Measurements from ENCODE around the gene RTCA. TPM values are rescaled to one million over a fixed set of nuclear protein-coding genes. Genes with fewer than 3 reads are reported as not detected.
A peak's percentile ranks its signal among the peaks of the same experiment; 100 is the strongest.

Gene RTCA
- polyA plus RNA-seq, 2 of the 4 experiments (the other 2 are of a cell fraction), result 23.8 to 39.5 TPM

DNA sequence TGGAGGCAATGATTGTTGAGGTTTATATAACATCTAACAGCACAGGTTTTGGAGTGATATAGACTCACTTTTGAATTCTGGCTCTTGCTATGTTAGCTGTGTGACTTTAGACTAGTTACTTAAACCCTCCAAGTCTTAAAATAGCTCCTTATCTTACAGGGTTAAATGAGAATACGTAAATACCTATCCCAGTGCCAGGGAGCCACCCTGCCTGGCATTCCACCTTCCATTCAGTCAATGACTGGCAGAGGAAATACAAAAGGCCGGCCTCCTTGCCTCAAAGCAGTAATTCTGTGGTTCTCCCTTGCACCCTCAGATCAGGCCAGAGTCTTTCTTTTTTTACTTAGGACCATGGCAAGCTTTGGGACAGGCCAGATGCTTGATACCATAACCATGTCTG lies 48.2 kb upstream of the RTCA start (continued):
- TF ChIP-seq, protein P1, sequence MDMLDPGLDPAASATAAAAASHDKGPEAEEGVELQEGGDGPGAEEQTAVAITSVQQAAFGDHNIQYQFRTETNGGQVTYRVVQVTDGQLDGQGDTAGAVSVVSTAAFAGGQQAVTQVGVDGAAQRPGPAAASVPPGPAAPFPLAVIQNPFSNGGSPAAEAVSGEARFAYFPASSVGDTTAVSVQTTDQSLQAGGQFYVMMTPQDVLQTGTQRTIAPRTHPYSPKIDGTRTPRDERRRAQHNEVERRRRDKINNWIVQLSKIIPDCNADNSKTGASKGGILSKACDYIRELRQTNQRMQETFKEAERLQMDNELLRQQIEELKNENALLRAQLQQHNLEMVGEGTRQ (IDR thresholded peaks at IDR 0.05), result no peak
- TF ChIP-seq, protein P2, sequence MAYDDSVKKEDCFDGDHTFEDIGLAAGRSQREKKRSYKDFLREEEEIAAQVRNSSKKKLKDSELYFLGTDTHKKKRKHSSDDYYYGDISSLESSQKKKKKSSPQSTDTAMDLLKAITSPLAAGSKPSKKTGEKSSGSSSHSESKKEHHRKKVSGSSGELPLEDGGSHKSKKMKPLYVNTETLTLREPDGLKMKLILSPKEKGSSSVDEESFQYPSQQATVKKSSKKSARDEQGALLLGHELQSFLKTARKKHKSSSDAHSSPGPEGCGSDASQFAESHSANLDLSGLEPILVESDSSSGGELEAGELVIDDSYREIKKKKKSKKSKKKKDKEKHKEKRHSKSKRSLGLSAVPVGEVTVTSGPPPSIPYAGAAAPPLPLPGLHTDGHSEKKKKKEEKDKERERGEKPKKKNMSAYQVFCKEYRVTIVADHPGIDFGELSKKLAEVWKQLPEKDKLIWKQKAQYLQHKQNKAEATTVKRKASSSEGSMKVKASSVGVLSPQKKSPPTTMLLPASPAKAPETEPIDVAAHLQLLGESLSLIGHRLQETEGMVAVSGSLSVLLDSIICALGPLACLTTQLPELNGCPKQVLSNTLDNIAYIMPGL (CRISPR knock-in tag; IDR thresholded peaks at IDR 0.05; ENCODE audit: borderline replicate concordance), result no peak
- TF ChIP-seq CBX2 (IDR thresholded peaks at IDR 0.05; ENCODE audit: borderline replicate concordance, low read depth) (no peak), GATA3 (IDR thresholded peaks at IDR 0.05; ENCODE audit: borderline replicate concordance) (no peak), FOSB (CRISPR knock-in tag; IDR thresholded peaks at IDR 0.05) (no peak), MAFK (IDR thresholded peaks at IDR 0.05; ENCODE audit: partially characterized antibody) (no peak), PHF8 (IDR thresholded peaks at IDR 0.05; ENCODE audit: borderline replicate concordance, low read depth) (no peak)
- TF ChIP-seq, protein P3, sequence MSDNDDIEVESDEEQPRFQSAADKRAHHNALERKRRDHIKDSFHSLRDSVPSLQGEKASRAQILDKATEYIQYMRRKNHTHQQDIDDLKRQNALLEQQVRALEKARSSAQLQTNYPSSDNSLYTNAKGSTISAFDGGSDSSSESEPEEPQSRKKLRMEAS (IDR thresholded peaks at IDR 0.05), result no peak

DNA sequence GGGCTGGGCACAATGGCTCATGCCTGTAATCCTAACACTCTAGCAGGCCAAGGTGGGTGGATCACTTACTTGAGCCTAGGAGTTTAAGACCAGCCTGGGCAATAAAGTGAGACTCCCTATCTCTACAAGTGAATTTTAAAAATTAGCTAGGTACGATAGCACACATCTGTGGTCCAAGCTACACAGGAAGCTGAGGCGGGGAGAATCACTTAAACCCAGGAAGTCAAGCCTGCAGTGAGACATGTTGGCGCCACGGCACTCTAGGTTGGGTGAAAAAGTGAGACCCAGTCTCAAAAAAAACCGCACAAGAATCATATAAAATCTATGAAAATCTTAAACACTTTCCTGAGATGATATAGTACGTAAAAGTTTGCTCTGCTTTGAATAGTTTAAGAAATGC lies 46.6 kb upstream of the RTCA start:
- CTCF ChIA-PET, result no interaction called here
- whole genome bisulfite sequencing (ENCODE audit: missing lambda C conversion rate), result 93% methylated on average over 5 of the region's 6 CpGs
- Histone ChIP-seq H3K9me3 (no peaks in the 10 kb centered on the region), H3K4me1 (no peaks in the 10 kb centered on the region), H3K4me3 (no peak overlapping the region), H3K27ac (no peak overlapping the region), H3K4me2 (no peak overlapping the region)
- TF ChIP-seq ZFP36 (IDR thresholded peaks at IDR 0.05; ENCODE audit: borderline replicate concordance, partially characterized antibody), result no peak
- no peak for TF ChIP-seq ESRRA (IDR thresholded peaks at IDR 0.05; ENCODE audit: borderline replicate concordance, low read length)
- no peak for TF ChIP-seq CBX2 (IDR thresholded peaks at IDR 0.05; ENCODE audit: borderline replicate concordance, low read depth)
- no peak for TF ChIP-seq POLR2A (IDR thresholded peaks at IDR 0.05; ENCODE audit: low read length)
- TF ChIP-seq BHLHE40 (IDR thresholded peaks at IDR 0.05; ENCODE audit: low read depth, low read length), result no peak
- TF ChIP-seq, protein P4, sequence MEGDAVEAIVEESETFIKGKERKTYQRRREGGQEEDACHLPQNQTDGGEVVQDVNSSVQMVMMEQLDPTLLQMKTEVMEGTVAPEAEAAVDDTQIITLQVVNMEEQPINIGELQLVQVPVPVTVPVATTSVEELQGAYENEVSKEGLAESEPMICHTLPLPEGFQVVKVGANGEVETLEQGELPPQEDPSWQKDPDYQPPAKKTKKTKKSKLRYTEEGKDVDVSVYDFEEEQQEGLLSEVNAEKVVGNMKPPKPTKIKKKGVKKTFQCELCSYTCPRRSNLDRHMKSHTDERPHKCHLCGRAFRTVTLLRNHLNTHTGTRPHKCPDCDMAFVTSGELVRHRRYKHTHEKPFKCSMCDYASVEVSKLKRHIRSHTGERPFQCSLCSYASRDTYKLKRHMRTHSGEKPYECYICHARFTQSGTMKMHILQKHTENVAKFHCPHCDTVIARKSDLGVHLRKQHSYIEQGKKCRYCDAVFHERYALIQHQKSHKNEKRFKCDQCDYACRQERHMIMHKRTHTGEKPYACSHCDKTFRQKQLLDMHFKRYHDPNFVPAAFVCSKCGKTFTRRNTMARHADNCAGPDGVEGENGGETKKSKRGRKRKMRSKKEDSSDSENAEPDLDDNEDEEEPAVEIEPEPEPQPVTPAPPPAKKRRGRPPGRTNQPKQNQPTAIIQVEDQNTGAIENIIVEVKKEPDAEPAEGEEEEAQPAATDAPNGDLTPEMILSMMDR (IDR thresholded peaks at IDR 0.05), result no peak
- TF ChIP-seq ZC3H11A (IDR thresholded peaks at IDR 0.05), result no peak
- TF ChIP-seq, protein P5, sequence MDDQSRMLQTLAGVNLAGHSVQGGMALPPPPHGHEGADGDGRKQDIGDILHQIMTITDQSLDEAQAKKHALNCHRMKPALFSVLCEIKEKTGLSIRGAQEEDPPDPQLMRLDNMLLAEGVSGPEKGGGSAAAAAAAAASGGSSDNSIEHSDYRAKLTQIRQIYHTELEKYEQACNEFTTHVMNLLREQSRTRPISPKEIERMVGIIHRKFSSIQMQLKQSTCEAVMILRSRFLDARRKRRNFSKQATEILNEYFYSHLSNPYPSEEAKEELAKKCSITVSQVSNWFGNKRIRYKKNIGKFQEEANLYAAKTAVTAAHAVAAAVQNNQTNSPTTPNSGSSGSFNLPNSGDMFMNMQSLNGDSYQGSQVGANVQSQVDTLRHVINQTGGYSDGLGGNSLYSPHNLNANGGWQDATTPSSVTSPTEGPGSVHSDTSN (IDR thresholded peaks at IDR 0.05), result no peak
- TF ChIP-seq ZNF302 (CRISPR knock-in tag; IDR thresholded peaks at IDR 0.05), result no peak
- DNase-seq (ENCODE audit: low read depth in 1 of 2, low spot score in 1 of 2) (no peak), FAIRE-seq (no peak), ATAC-seq (no peak)
- POLR2A ChIA-PET, result no interaction called here

DNA sequence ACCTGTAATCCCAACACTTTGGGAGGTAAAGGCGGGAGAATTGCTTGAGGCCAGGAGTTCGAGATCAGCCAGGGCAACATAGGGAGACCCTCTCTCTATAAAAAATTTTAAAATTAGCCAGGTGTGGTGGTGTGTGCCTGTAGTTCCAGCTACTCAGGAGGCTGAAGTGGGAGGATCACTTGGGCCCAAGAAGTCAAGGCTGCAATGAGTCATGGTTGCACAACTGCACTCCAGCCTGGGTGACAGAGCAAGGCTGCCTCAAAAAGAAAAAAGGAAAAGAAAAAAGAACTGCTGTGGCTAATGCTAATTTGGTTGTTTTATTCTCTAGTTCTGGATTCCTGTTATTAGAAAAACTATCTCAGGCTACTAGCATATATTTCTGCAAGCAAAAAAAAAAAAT lies 46.1 kb upstream of the RTCA start:
- H3K27ac ChIP-seq, result no peak overlapping the region
- H3K4me2 ChIP-seq, result no peak overlapping the region
- POLR2A ChIA-PET, result no interaction called here
- no peak overlapping the region for H3K4me3 ChIP-seq
- no peaks in the 10 kb centered on the region for H3K4me1 ChIP-seq
- DNase-seq (ENCODE audit: low read depth in 1 of 2, low spot score in 1 of 2), result no peak
- CTCF ChIA-PET, result no interaction called here
- TF ChIP-seq TFCP2L1 (CRISPR knock-in tag; IDR thresholded peaks at IDR 0.05) (no peak), CEBPB (IDR thresholded peaks at IDR 0.05) (peak in 1 of 2 experiments; percentile 37; a peak in 1 of 4 replicates)
- 97% methylated on average over 2 of the region's 2 CpGs for WGBS (ENCODE audit: missing lambda C conversion rate)
- no peak for FAIRE-seq
- no peaks in the 10 kb centered on the region for H3K9me3 ChIP-seq
- ATAC-seq, result no peak

All from A549 (cell line).